PFSK-1 (cell line): ENCODE data around the gene LCN6.

Experiments
- FOXP2 ChIP-seq: optimal IDR thresholded peaks from 2 replicates; pipeline ENCODE3; 2011; ENCODE audit warnings: borderline replicate concordance, control low read depth, inconsistent platforms; ENCODE audit not compliant: insufficient read depth; ENCODE audit errors: extremely low read length, extremely low read depth
- POLR2AphosphoS5 ChIP-seq: IDR thresholded peaks from 2 replicates; pipeline ENCODE4 v1.6.1; 2012; ENCODE audit warnings: low read depth, mild to moderate bottlenecking, control low read depth, low read length, moderate library complexity
- REST ChIP-seq, 2 experiments: IDR thresholded peaks; 2 replicates each; pipeline versions ENCODE4 v1.6.1 to v1.8.0; 2011 to 2012; ENCODE audit warnings: low read depth in 2 of 2, low read length in 2 of 2, control low read depth in 1 of 2, inconsistent platforms in 1 of 2, mild to moderate bottlenecking in 1 of 2, moderate library complexity in 1 of 2; ENCODE audit not compliant: insufficient read depth in 1 of 2
- SIN3A ChIP-seq: IDR thresholded peaks from 2 replicates; pipeline ENCODE4 v1.6.1; 2012; ENCODE audit warnings: mild to moderate bottlenecking, low read length, moderate library complexity, borderline replicate concordance; ENCODE audit not compliant: insufficient read depth
- TAF1 ChIP-seq: IDR thresholded peaks from 2 replicates; pipeline ENCODE4 v1.6.1; 2012; ENCODE audit warnings: low read length, control low read depth, borderline replicate concordance; ENCODE audit not compliant: insufficient read depth

GRCh38 chr9:136754059-136754572 lies 5.8 kb upstream of the LCN6 start:
- TF ChIP-seq POLR2AphosphoS5 (no peak), TAF1 (no peak), REST (IDR thresholded peaks at IDR 0.05; ENCODE audit: insufficient read depth in 1 of 2, low read depth in 2 of 2, low read length in 2 of 2) (no peak), SIN3A (no peak), FOXP2 (no peak)
